Measurements from ENCODE around the gene BNIP1. TPM values are rescaled to one million over a fixed set of nuclear protein-coding genes. Genes with fewer than 3 reads are reported as not detected.

Gene BNIP1
- total and polyA plus RNA-seq, 7 donors: 6.7 to 19.2 (median 11.8) TPM

DNA sequence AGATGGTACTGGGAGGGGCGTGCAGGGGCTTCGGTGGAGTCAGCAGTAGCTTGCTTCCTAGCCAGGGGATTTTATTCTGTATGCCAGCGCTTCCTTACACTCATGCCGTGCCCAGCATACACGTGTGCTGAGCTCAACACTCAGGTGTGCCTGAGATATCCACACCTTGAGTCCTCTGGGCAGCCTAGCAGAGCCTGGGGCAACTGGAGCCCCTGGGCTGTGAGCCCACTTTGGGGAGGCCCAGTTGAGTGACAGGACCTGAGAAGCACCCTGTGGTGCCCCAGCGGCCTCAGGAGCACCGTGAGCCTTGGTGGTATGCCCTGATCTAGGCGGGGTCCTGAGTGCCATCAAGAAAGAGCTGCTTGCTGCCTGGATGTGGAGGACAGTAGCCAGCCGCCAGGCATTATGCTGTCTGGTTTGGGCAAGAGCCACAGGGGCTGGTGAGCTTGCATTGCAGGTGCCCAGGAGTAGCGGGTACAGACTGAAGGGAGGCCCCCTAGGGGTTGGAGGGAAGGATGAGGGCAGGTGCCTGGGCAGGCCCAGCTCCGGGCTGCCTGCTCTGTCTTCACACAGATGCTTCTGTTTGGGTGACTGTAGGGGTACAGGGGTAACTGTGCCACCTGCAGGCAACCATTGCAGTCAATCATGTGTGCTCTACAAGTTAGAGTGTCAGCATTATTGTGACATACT, 42.9 kb downstream of the BNIP1 start:
- 70 to 83% methylated on average over 11 of the region's 11 CpGs for WGBS, 2 donors
- no peaks in the 10 kb centered on the region for H3K4me1 ChIP-seq
- no peaks in the 10 kb centered on the region for H3K9me3 ChIP-seq
- no peak for DNase-seq
- intact Hi-C loops (cut with DNase I): no loop called here
- TF ChIP-seq EP300 (IDR thresholded peaks at IDR 0.05) (no peak), POLR2A (IDR thresholded peaks at IDR 0.05) (no peak), CTCF (IDR thresholded peaks at IDR 0.05) (no peak), POLR2AphosphoS5 (IDR thresholded peaks at IDR 0.05) (no peak)
- H3K27me3 ChIP-seq: no peaks in the 10 kb centered on the region
- no peak overlapping the region for H3K4me3 ChIP-seq
- no peak overlapping the region for H3K27ac ChIP-seq
- H3K36me3 ChIP-seq: no peaks in the 10 kb centered on the region

DNA sequence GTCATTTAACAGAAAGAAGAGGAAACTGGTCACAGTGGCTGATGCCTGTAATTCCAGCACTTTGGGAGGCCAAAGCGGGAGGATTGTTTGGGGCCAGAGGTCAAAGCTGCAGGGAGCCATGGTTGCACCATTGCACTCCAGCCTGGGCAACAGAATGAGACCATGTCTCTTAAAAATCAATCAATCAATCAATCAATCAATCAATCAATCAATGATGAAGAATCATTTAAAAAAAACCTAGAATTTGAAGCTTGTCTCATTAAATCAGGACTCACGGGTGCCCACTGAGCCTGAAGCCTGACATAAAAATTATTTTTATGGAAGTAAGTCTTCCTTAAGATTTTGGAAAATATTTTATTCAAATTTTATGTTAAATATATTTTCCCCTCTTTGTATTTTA, 43.9 kb downstream of the BNIP1 start:
- Histone ChIP-seq H3K27ac (no peak overlapping the region), H3K4me1 (no peaks in the 10 kb centered on the region), H3K36me3 (no peaks in the 10 kb centered on the region), H3K27me3 (no peaks in the 10 kb centered on the region), H3K4me3 (no peak overlapping the region), H3K9me3 (no peaks in the 10 kb centered on the region)
- intact Hi-C loops (cut with DNase I): no loop called here
- TF ChIP-seq POLR2A (IDR thresholded peaks at IDR 0.05) (no peak), POLR2AphosphoS5 (IDR thresholded peaks at IDR 0.05) (no peak), EP300 (IDR thresholded peaks at IDR 0.05) (no peak), CTCF (IDR thresholded peaks at IDR 0.05) (no peak)
- WGBS, 2 donors: 84 to 92% methylated on average over 2 of the region's 2 CpGs
- DNase-seq: no peak

DNA sequence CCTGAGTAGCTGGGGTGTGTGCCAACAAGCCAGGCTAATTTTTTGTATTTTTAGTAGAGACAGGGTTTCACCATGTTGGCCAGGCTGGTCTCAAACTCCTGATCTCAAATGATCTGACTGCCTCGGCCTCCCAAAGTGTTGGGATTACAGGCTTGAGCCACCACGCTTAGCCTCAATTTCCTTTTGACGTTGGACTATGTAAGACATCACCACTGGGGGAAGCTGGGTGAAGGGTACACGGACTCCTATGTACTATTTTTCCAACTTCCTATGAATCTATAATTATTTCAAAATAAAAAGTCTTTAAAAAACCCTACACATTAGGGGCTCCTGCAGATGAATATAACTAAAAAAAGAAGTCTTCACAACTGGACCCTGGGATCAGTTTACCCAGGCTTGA, 46.7 kb downstream of the BNIP1 start:
- H3K4me3 ChIP-seq: no peak overlapping the region
- H3K27ac ChIP-seq: no peak overlapping the region
- TF ChIP-seq CTCF (IDR thresholded peaks at IDR 0.05) (no peak), EP300 (IDR thresholded peaks at IDR 0.05) (no peak), POLR2A (IDR thresholded peaks at IDR 0.05) (no peak), POLR2AphosphoS5 (IDR thresholded peaks at IDR 0.05) (no peak)
- no peak for DNase-seq
- 84 to 87% methylated on average over 4 of the region's 4 CpGs for WGBS, 2 donors
- intact Hi-C loops (cut with DNase I): no loop called here
- H3K36me3 ChIP-seq: no peaks in the 10 kb centered on the region
- H3K27me3 ChIP-seq: peaks cover 0 to 6% (median 0%) of the 10 kb centered on the region in 3 donors
- H3K4me1 ChIP-seq: no peaks in the 10 kb centered on the region
- H3K9me3 ChIP-seq: no peaks in the 10 kb centered on the region

- no peak for TF ChIP-seq EP300 (IDR thresholded peaks at IDR 0.05)
- no peak for TF ChIP-seq POLR2A (IDR thresholded peaks at IDR 0.05)
- TF ChIP-seq CTCF (IDR thresholded peaks at IDR 0.05): no peak
- no peak for TF ChIP-seq POLR2AphosphoS5 (IDR thresholded peaks at IDR 0.05)
- Histone ChIP-seq H3K9me3 (no peaks in the 10 kb centered on the region), H3K36me3 (no peaks in the 10 kb centered on the region), H3K27ac (no peak overlapping the region), H3K27me3 (peaks cover 0 to 6% (median 0%) of the 10 kb centered on the region in 3 donors), H3K4me1 (no peaks in the 10 kb centered on the region), H3K4me3 (no peak overlapping the region)
- intact Hi-C loops (cut with DNase I): no loop called here
- no peak for DNase-seq
- WGBS, 2 donors: 59 to 76% methylated on average over 8 of the region's 8 CpGs
Observed at GRCh38 chr5:173191561-173191960, 47.2 kb downstream of the BNIP1 start.

GRCh38 chr5:173192561-173192960, 48.2 kb downstream of the BNIP1 start:
- WGBS, 2 donors: 90 to 91% methylated on average over 7 of the region's 7 CpGs
- TF ChIP-seq EP300 (IDR thresholded peaks at IDR 0.05): no peak
- intact Hi-C loops (cut with DNase I): no loop called here

More at GRCh38 chr5:173192561-173192960, 48.2 kb downstream of the BNIP1 start:
- H3K4me1 ChIP-seq: no peaks in the 10 kb centered on the region
- H3K4me3 ChIP-seq: no peak overlapping the region
- no peaks in the 10 kb centered on the region for H3K9me3 ChIP-seq
- peaks cover 0 to 6% (median 0%) of the 10 kb centered on the region in 3 donors for H3K27me3 ChIP-seq
- H3K27ac ChIP-seq: no peak overlapping the region
- H3K36me3 ChIP-seq: no peaks in the 10 kb centered on the region
- DNase-seq: no peak

All from sigmoid colon (tissue), 7 donors.